Endothelial cell of umbilical vein (primary cell): ENCODE measurements around the gene HIVEP1. TPM values are rescaled to one million over a fixed set of nuclear protein-coding genes. Genes with fewer than 3 reads are reported as not detected.

Source experiments
- BruUV-seq: library from RNA; stranded (reverse); fragments of 400-500 nt; replicated peaks from 2 replicates; lab custom pipeline; 2021; lab: Mats Ljungman, UMichigan
- CTCF ChIA-PET: fragments of 300-600, 350-600 bp; sonication (Branson Sonifier 250); formaldehyde crosslinking; loops from one replicate; lab custom pipeline; 2021; ENCODE audit warnings: antibody characterized with exemption, inconsistent platforms; lab: Charles Lee
- POLR2A ChIA-PET: fragments of 300-600, 350-600 bp; sonication (Branson Sonifier 250); formaldehyde crosslinking; loops from one replicate; lab custom pipeline; 2021; ENCODE audit warnings: antibody characterized with exemption, inconsistent platforms; lab: Charles Lee
- DNase-seq: peaks from one replicate; pipeline ENCODE4 v3.0.0-alpha.2; 2011; ENCODE audit warnings: low read depth, low spot score
- FAIRE-seq: peaks from 2 replicates; lab custom pipeline; 2011; peaks lifted over from hg19 to GRCh38; lab: Jason Lieb, UNC
- H2AFZ ChIP-seq: 2 replicates; pipeline ENCODE4 v1.6.0; 2012; ENCODE audit warnings: low read depth, low read length, control low read depth, inconsistent platforms
- H3K27ac ChIP-seq: 2 replicates; pipeline ENCODE4 v1.5.1; 2011; ENCODE audit warnings: low read depth, mild to moderate bottlenecking, control low read depth, low read length, moderate library complexity; ENCODE audit not compliant: insufficient read depth
- H3K27me3 ChIP-seq, 2 experiments: 2 replicates each; pipeline versions ENCODE4 v1.6.0 to v1.6.1; 2011; ENCODE audit warnings: low read length in 2 of 2, mixed read lengths in 1 of 2; ENCODE audit not compliant: control insufficient read depth in 2 of 2, insufficient read depth in 2 of 2
- H3K36me3 ChIP-seq, 2 experiments: 2 replicates in 1 of 2; 3 replicates in 1 of 2; pipeline ENCODE4 v1.5.1; 2011; ENCODE audit warnings: low read length in 2 of 2, mild to moderate bottlenecking in 1 of 2, moderate library complexity in 1 of 2; ENCODE audit not compliant: control insufficient read depth in 2 of 2, insufficient read depth in 2 of 2; ENCODE audit errors: extremely low read depth in 1 of 2
- H3K4me1 ChIP-seq: 3 replicates; pipeline ENCODE4 v1.5.1; 2011; ENCODE audit warnings: mild to moderate bottlenecking, low read length; ENCODE audit not compliant: control insufficient read depth, insufficient read depth; ENCODE audit errors: extremely low read depth
- H3K4me2 ChIP-seq: 2 replicates; pipeline ENCODE4 v1.6.1; 2011; ENCODE audit warnings: low read length, control low read depth, mixed read lengths; ENCODE audit not compliant: insufficient read depth
- H3K4me3 ChIP-seq, 3 experiments: fragments of 200-600 bp in 1 of 3; sonication (generic), shearing (Covaris generic) in 1 of 3; replicated peaks in 1 of 3; 2 replicates each; pipeline ENCODE4 v1.5.1; 2011 to 2016; ENCODE audit warnings: control low read depth in 3 of 3, low read length in 3 of 3, mild to moderate bottlenecking in 2 of 3, inconsistent platforms in 1 of 3, low read depth in 1 of 3, moderate library complexity in 1 of 3; ENCODE audit not compliant: insufficient read depth in 1 of 3
- H3K79me2 ChIP-seq: 2 replicates; pipeline ENCODE4 v1.6.0; 2012; ENCODE audit warnings: low read length, inconsistent platforms; ENCODE audit not compliant: control insufficient read depth, insufficient read depth
- H3K9ac ChIP-seq: replicated peaks from 2 replicates; pipeline ENCODE3; 2011; ENCODE audit warnings: low read length, control low read depth; ENCODE audit not compliant: insufficient read depth; ENCODE audit errors: extremely low read depth
- H3K9me1 ChIP-seq: replicated peaks from 3 replicates; pipeline ENCODE4 v1.6.0; 2011; ENCODE audit warnings: mild to moderate bottlenecking, low read length; ENCODE audit not compliant: control insufficient read depth, insufficient read depth; ENCODE audit errors: extremely low read depth
- H3K9me3 ChIP-seq: replicated peaks from 2 replicates; pipeline ENCODE4 v1.5.1; 2012; ENCODE audit warnings: low read length, inconsistent platforms; ENCODE audit not compliant: control insufficient read depth, insufficient read depth
- H4K20me1 ChIP-seq: replicated peaks from 2 replicates; pipeline ENCODE3; 2011; ENCODE audit warnings: mild to moderate bottlenecking, low read length; ENCODE audit not compliant: control insufficient read depth, insufficient read depth; ENCODE audit errors: extremely low read depth
- EZH2 ChIP-seq: IDR thresholded peaks from 2 replicates; pipeline ENCODE4 v1.6.1; 2012; ENCODE audit warnings: borderline replicate concordance, low read depth, mild to moderate bottlenecking, moderate library complexity, low read length, inconsistent platforms; ENCODE audit not compliant: severe bottlenecking
- FOS ChIP-seq: IDR thresholded peaks from 2 replicates; pipeline ENCODE4 v1.6.1; 2011; ENCODE audit warnings: mild to moderate bottlenecking, low read length, moderate library complexity, borderline replicate concordance; ENCODE audit not compliant: insufficient read depth
- GATA2 ChIP-seq: IDR thresholded peaks from 2 replicates; pipeline ENCODE4 v1.7.0; 2011; ENCODE audit warnings: low read depth, mild to moderate bottlenecking, moderate library complexity, mixed read lengths, low read length; ENCODE audit not compliant: insufficient read length, insufficient read depth
- JUN ChIP-seq: IDR thresholded peaks from 2 replicates; pipeline ENCODE4 v1.6.1; 2011; ENCODE audit warnings: borderline replicate concordance, low read depth; ENCODE audit not compliant: insufficient read length, insufficient read depth
- MYC ChIP-seq: IDR thresholded peaks from one replicate; pipeline ENCODE4 v1.6.1; 2011; ENCODE audit warnings: mild to moderate bottlenecking, low read depth, low read length
- POLR2A ChIP-seq: IDR thresholded peaks from 2 replicates; pipeline ENCODE4 v1.6.1; 2012; ENCODE audit warnings: low read depth, mild to moderate bottlenecking, control low read depth, low read length
- POLR2AphosphoS5 ChIP-seq: IDR thresholded peaks from 2 replicates; pipeline ENCODE4 v1.6.1; 2012; ENCODE audit warnings: low read depth, mild to moderate bottlenecking, control low read depth, low read length, moderate library complexity; ENCODE audit not compliant: insufficient read depth
- dilution Hi-C: fragments of 300-500 bp; cut with MboI; formaldehyde crosslinking; loops from one replicate; pipeline ENCODE4 v1.15.0; 2019; ENCODE audit warnings: low sequenced_read_pairs; ENCODE audit not compliant: extremely low pct_ligation_motif_present
- intact Hi-C: fragments of 100-400 bp; cut with micrococcal nuclease; formaldehyde crosslinking; loops from one replicate; pipeline ENCODE4 v1.10.0; 2022
- polyA plus RNA-seq, 4 experiments: library from polyadenylated mRNA; depleted of rRNA in 3 of 4; stranded (reverse) in 3 of 4; unstranded in 1 of 4; fragments of >200 nt; gene quantifications; 2 replicates each; pipeline versions ENCODE4 v1.2.1 to v1.2.3, GENCODE V29; 2011 to 2012; ENCODE audit warnings: missing spikeins in 1 of 4
- total RNA-seq: library from RNA; stranded (reverse); gene quantifications from 2 replicates; pipeline ENCODE4 v1.2.3, GENCODE V29; 2021
- TF ChIP-seq, protein P1 (sequence below): IDR thresholded peaks from 2 replicates; pipeline ENCODE4 v1.6.1; 2011; ENCODE audit not compliant: insufficient read depth, insufficient read length
- TF ChIP-seq, protein P2 (sequence below), 2 donors: IDR thresholded peaks; 1 replicate in 1 of 2; 2 replicates in 1 of 2; pipeline ENCODE4 v1.5.1; 2011; ENCODE audit warnings: low read length in 2 of 2, mild to moderate bottlenecking in 2 of 2, moderate library complexity in 2 of 2, control low read depth in 1 of 2, inconsistent platforms in 1 of 2, low read depth in 1 of 2; ENCODE audit not compliant: insufficient read depth in 1 of 2; ENCODE audit errors: extremely low read depth in 1 of 2

Gene HIVEP1
- total and polyA plus RNA-seq, 2 donors (not counting 3 experiments of a cell fraction or from before 2014, with no cell fraction given) = 33.5 to 49.2 TPM

DNA sequence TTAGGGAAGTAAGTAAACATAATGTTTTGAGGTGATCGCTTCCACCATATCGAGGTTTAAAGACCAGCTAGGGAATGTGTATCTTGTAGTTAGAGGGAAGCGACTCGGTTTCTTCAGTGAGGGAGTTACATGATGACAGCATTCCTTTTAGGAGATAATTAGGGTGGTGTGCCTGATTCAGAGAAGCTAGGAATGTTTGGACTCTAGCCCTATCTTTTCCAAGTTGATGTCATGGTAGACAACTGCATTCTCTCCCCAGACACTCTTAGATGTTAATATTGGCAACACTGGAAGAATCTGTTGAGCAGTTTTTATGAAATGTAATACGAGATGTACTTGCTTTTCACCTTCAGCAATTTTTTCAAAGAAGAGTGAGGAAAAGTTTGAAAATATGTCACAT, 12.9 kb upstream of the HIVEP1 start:
- Histone ChIP-seq H4K20me1 (no peaks in the 10 kb centered on the region), H3K4me1 (no peaks in the 10 kb centered on the region), H3K4me2 (no peak overlapping the region), H3K4me3 (no peak overlapping the region), H3K79me2 (no peaks in the 10 kb centered on the region), H2AFZ (no peak overlapping the region), H3K9me3 (no peaks in the 10 kb centered on the region), H3K9ac (no peak overlapping the region), H3K27ac (no peak overlapping the region), H3K9me1 (no peaks in the 10 kb centered on the region), H3K36me3 (no peaks in the 10 kb centered on the region), H3K27me3 (no peaks in the 10 kb centered on the region)
- FAIRE-seq (no peak), DNase-seq (no peak)
- intact Hi-C loops = no loop called here
- CTCF ChIA-PET = no interaction called here
- TF ChIP-seq POLR2AphosphoS5 = no peak
- TF ChIP-seq MYC = no peak
- no peak for TF ChIP-seq GATA2
- TF ChIP-seq FOS = no peak
- TF ChIP-seq, protein P1, sequence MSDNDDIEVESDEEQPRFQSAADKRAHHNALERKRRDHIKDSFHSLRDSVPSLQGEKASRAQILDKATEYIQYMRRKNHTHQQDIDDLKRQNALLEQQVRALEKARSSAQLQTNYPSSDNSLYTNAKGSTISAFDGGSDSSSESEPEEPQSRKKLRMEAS = no peak
- no peak for TF ChIP-seq JUN
- TF ChIP-seq EZH2 = no peak
- TF ChIP-seq POLR2A = no peak
- TF ChIP-seq, protein P2, sequence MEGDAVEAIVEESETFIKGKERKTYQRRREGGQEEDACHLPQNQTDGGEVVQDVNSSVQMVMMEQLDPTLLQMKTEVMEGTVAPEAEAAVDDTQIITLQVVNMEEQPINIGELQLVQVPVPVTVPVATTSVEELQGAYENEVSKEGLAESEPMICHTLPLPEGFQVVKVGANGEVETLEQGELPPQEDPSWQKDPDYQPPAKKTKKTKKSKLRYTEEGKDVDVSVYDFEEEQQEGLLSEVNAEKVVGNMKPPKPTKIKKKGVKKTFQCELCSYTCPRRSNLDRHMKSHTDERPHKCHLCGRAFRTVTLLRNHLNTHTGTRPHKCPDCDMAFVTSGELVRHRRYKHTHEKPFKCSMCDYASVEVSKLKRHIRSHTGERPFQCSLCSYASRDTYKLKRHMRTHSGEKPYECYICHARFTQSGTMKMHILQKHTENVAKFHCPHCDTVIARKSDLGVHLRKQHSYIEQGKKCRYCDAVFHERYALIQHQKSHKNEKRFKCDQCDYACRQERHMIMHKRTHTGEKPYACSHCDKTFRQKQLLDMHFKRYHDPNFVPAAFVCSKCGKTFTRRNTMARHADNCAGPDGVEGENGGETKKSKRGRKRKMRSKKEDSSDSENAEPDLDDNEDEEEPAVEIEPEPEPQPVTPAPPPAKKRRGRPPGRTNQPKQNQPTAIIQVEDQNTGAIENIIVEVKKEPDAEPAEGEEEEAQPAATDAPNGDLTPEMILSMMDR (IDR thresholded peaks at IDR 0.05; ENCODE audit: extremely low read depth in 1 of 2, insufficient read depth in 1 of 2, low read depth in 1 of 2, low read length in 2 of 2) = no peak
- POLR2A ChIA-PET = no interaction called here
- no TSS peak for BruUV-seq
- dilution Hi-C loops = no loop called here
